H9 (cell line): ENCODE measurements around the gene GPI. TPM values are rescaled to one million over a fixed set of nuclear protein-coding genes. Genes with fewer than 3 reads are reported as not detected.

Experiments used
- DNase-seq: peaks from one replicate; pipeline ENCODE4 v3.0.0-alpha.2; 2017
- H2AFZ ChIP-seq: one replicate; pipeline ENCODE4 v1.6.1; 2013; ENCODE audit warnings: mild to moderate bottlenecking, low read length, control low read depth, moderate library complexity
- H2AK5ac ChIP-seq: 2 replicates; pipeline ENCODE4 v1.6.1; 2013; ENCODE audit warnings: low read length, control low read depth, mixed read lengths; ENCODE audit not compliant: insufficient read length
- H2BK120ac ChIP-seq: one replicate; pipeline ENCODE4 v1.6.1; 2013; ENCODE audit warnings: low read depth, mild to moderate bottlenecking, low read length, control low read depth, inconsistent platforms; ENCODE audit not compliant: poor library complexity, severe bottlenecking
- H2BK12ac ChIP-seq: 2 replicates; pipeline ENCODE4 v1.6.1; 2013; ENCODE audit warnings: low read length, control low read depth, mixed read lengths, low read depth; ENCODE audit not compliant: insufficient read length
- H2BK15ac ChIP-seq: 2 replicates; pipeline ENCODE4 v1.6.1; 2013; ENCODE audit warnings: low read depth, low read length, control low read depth
- H2BK20ac ChIP-seq: one replicate; pipeline ENCODE4 v1.6.1; 2013; ENCODE audit warnings: low read depth, mild to moderate bottlenecking, low read length, control low read depth, inconsistent platforms; ENCODE audit not compliant: poor library complexity, severe bottlenecking
- H2BK5ac ChIP-seq: 2 replicates; pipeline ENCODE4 v1.6.1; 2013; ENCODE audit warnings: low read length, control low read depth, mixed read lengths; ENCODE audit not compliant: insufficient read length
- H3K14ac ChIP-seq: 2 replicates; pipeline ENCODE4 v1.6.1; 2013; ENCODE audit warnings: low read length, control low read depth; ENCODE audit not compliant: insufficient read depth
- H3K18ac ChIP-seq: 2 replicates; pipeline ENCODE4 v1.6.1; 2013; ENCODE audit warnings: low read depth, mild to moderate bottlenecking, mixed read lengths, low read length, control low read depth; ENCODE audit not compliant: insufficient read length
- H3K23ac ChIP-seq: 2 replicates; pipeline ENCODE4 v1.6.1; 2013; ENCODE audit warnings: low read length, control low read depth, mixed read lengths, low read depth; ENCODE audit not compliant: insufficient read length
- H3K23me2 ChIP-seq: 2 replicates; pipeline ENCODE4 v1.6.1; 2013; ENCODE audit warnings: low read depth, mild to moderate bottlenecking, mixed read lengths, low read length, control low read depth; ENCODE audit not compliant: insufficient read length, poor library complexity, severe bottlenecking
- H3K27ac ChIP-seq: 2 replicates; pipeline ENCODE4 v1.5.1; 2013; ENCODE audit warnings: low read length, control low read depth, mixed read lengths, low read depth; ENCODE audit not compliant: insufficient read length
- H3K27me3 ChIP-seq: 2 replicates; pipeline ENCODE4 v1.6.1; 2013; ENCODE audit warnings: low read length, control low read depth, inconsistent platforms; ENCODE audit not compliant: insufficient read depth
- H3K4ac ChIP-seq: 2 replicates; pipeline ENCODE4 v1.6.1; 2013; ENCODE audit warnings: low read depth, mild to moderate bottlenecking, control low read depth, inconsistent platforms, low read length, moderate library complexity
- H3K4me1 ChIP-seq: 2 replicates; pipeline ENCODE4 v1.6.1; 2013; ENCODE audit warnings: low read length, control low read depth, inconsistent platforms; ENCODE audit not compliant: insufficient read depth
- H3K4me2 ChIP-seq: 2 replicates; pipeline ENCODE4 v1.6.1; 2013; ENCODE audit warnings: low read length, control low read depth, mixed read lengths; ENCODE audit not compliant: insufficient read length, insufficient read depth
- H3K56ac ChIP-seq: 2 replicates; pipeline ENCODE4 v1.6.1; 2013; ENCODE audit warnings: low read depth, mild to moderate bottlenecking, mixed read lengths, low read length, control low read depth; ENCODE audit not compliant: insufficient read length
- H3K79me1 ChIP-seq: 2 replicates; pipeline ENCODE4 v1.6.1; 2013; ENCODE audit warnings: low read depth, mild to moderate bottlenecking, moderate library complexity, low read length, control low read depth, inconsistent platforms; ENCODE audit not compliant: insufficient read depth, poor library complexity, severe bottlenecking
- H3K79me2 ChIP-seq: 2 replicates; pipeline ENCODE4 v1.6.1; 2013; ENCODE audit warnings: low read length, control low read depth, inconsistent platforms; ENCODE audit not compliant: insufficient read depth
- H3K9ac ChIP-seq: 2 replicates; pipeline ENCODE4 v1.6.1; 2013; ENCODE audit warnings: low read length, control low read depth, mixed read lengths; ENCODE audit not compliant: insufficient read length; ENCODE audit errors: extremely low read depth
- H3K9me3 ChIP-seq: one replicate; pipeline ENCODE4 v1.6.1; 2013; ENCODE audit warnings: low read depth, low read length, inconsistent platforms; ENCODE audit not compliant: control insufficient read depth
- H3T11ph ChIP-seq: one replicate; pipeline ENCODE4 v1.6.1; 2013; ENCODE audit warnings: mild to moderate bottlenecking, low read length, control low read depth, inconsistent platforms
- H4K20me1 ChIP-seq: one replicate; pipeline ENCODE4 v1.6.1; 2013; ENCODE audit not compliant: control insufficient read depth, insufficient read length, insufficient read depth
- H4K5ac ChIP-seq: 2 replicates; pipeline ENCODE4 v1.6.1; 2013; ENCODE audit warnings: low read depth, mild to moderate bottlenecking, mixed read lengths, low read length, control low read depth; ENCODE audit not compliant: insufficient read length
- H4K8ac ChIP-seq: replicated peaks from 2 replicates; pipeline ENCODE4 v1.6.1; 2013; ENCODE audit warnings: low read length, control low read depth, mixed read lengths, low read depth; ENCODE audit not compliant: insufficient read length
- H4K91ac ChIP-seq: 2 replicates; pipeline ENCODE4 v1.6.1; 2013; ENCODE audit warnings: low read depth, mild to moderate bottlenecking, moderate library complexity, mixed read lengths, low read length, control low read depth; ENCODE audit not compliant: insufficient read length
- H3K27ac Mint-ChIP-seq, 3 experiments: 2 replicates in 2 of 3; 3 replicates in 1 of 3; pipeline ENCODE4 v1.8.0; 2020 to 2021; ENCODE audit warnings: mixed read lengths in 3 of 3, mild to moderate bottlenecking in 1 of 3, moderate library complexity in 1 of 3
- H3K27me3 Mint-ChIP-seq: 2 replicates; pipeline ENCODE4 v1.8.0; 2021; ENCODE audit warnings: low read depth, mild to moderate bottlenecking, moderate library complexity, mixed read lengths
- H3K36me3 Mint-ChIP-seq, 3 experiments: 2 replicates in 2 of 3; 3 replicates in 1 of 3; pipeline ENCODE4 v1.8.0; 2020 to 2021; ENCODE audit warnings: low read depth in 3 of 3, mixed read lengths in 3 of 3; ENCODE audit not compliant: insufficient read depth in 1 of 3
- H3K4me1 Mint-ChIP-seq, 2 experiments: 2 replicates each; pipeline ENCODE4 v1.8.0; 2020; ENCODE audit warnings: mixed read lengths in 2 of 2
- H3K4me3 Mint-ChIP-seq, 2 experiments: 2 replicates in 1 of 2; 3 replicates in 1 of 2; pipeline ENCODE4 v1.8.0; 2020 to 2021; ENCODE audit warnings: mild to moderate bottlenecking in 2 of 2, mixed read lengths in 2 of 2, moderate library complexity in 1 of 2
- H3K9me3 Mint-ChIP-seq, 2 experiments: 2 replicates in 1 of 2; 3 replicates in 1 of 2; pipeline ENCODE4 v1.8.0; 2020; ENCODE audit warnings: mild to moderate bottlenecking in 2 of 2, mixed read lengths in 2 of 2, moderate library complexity in 1 of 2
- CTCF ChIP-seq: fragments of 200-600 bp; sonication (generic); conservative IDR thresholded peaks from 3 replicates; pipeline ENCODE4 v1.8.0; 2021; ENCODE audit warnings: antibody characterized with exemption, mild to moderate bottlenecking
- WGBS: extraction: QIAGEN DNeasy Blood & Tissue Kit; methylation state at CpG from one replicate; pipeline ENCODE4 v1.1.7; 2013; ENCODE audit warnings: missing lambda C conversion rate, low lambda C conversion rate, mixed read lengths; ENCODE audit not compliant: insufficient read length; ENCODE audit errors: extremely low coverage; 5-methylcytosine and 5-hydroxymethylcytosine counted together
- total RNA-seq: library from RNA; stranded (reverse); gene quantifications from 2 replicates; pipeline ENCODE4 v1.2.1, GENCODE V29; 2021

The GPI gene
- total RNA-seq, 1 experiment from 2014 or later, result 373 TPM

- Histone ChIP-seq H2BK20ac (no peak overlapping the region), H2BK120ac (no peak overlapping the region), H3K56ac (no peak overlapping the region), H3K4ac (no peak overlapping the region), H3K9me3 (no peaks in the 10 kb centered on the region), H3K27me3 (no peaks in the 10 kb centered on the region), H3K23me2 (no peaks in the 10 kb centered on the region), H2AFZ (no peak overlapping the region), H2AK5ac (no peak overlapping the region), H4K20me1 (no peaks in the 10 kb centered on the region), H4K91ac (no peak overlapping the region), H2BK5ac (no peak overlapping the region), H3K4me1 (peaks cover 2% of the 10 kb centered on the region; the same call in 1 of the 2 replicates), H3K79me2 (no peaks in the 10 kb centered on the region), H2BK12ac (no peak overlapping the region), H3T11ph (no peak overlapping the region), H3K9ac (no peak overlapping the region), H3K14ac (no peak overlapping the region), H3K23ac (no peak overlapping the region), H4K8ac (no peak overlapping the region), H3K4me2 (no peak overlapping the region), H3K79me1 (no peaks in the 10 kb centered on the region), H2BK15ac (no peak overlapping the region), H3K27ac (no peak overlapping the region), H3K18ac (no peak overlapping the region), H4K5ac (no peak overlapping the region)
- Mint-ChIP-seq H3K27ac (peak overlapping the region in 1 of 3 experiments; percentile 13; a peak in 1 of 7 replicates), H3K4me3 (no peak overlapping the region), H3K36me3 (peaks cover 4 to 9% (median 8%) of the 10 kb centered on the region in 3 experiments; a peak in 5 of 7 replicates), H3K4me1 (peaks cover 13 to 25% of the 10 kb centered on the region in 2 experiments), H3K27me3 (no peaks in the 10 kb centered on the region; the same call in 1 of the 2 replicates), H3K9me3 (no peaks in the 10 kb centered on the region)
- DNase-seq, result no peak
- no peak for TF ChIP-seq CTCF
- WGBS, result no CpG with 5 or more reads among the region's 2 CpGs
These were observed 48.7 kb upstream of the GPI start for GRCh38 chr19:34316247-34316646.
